Panc1 (cell line): ENCODE results near the gene C3orf38.

ENCODE experiments used
- POLR2AphosphoS5 ChIP-seq: IDR thresholded peaks from 2 replicates; pipeline ENCODE4 v1.6.1; 2012; ENCODE audit warnings: mild to moderate bottlenecking, low read depth, low read length, moderate library complexity
- TF ChIP-seq, protein P1 (sequence below): fragments of 450-650 bp; IDR thresholded peaks from 2 replicates; pipeline ENCODE4 v1.5.1; 2017; ENCODE audit warnings: mild to moderate bottlenecking

DNA sequence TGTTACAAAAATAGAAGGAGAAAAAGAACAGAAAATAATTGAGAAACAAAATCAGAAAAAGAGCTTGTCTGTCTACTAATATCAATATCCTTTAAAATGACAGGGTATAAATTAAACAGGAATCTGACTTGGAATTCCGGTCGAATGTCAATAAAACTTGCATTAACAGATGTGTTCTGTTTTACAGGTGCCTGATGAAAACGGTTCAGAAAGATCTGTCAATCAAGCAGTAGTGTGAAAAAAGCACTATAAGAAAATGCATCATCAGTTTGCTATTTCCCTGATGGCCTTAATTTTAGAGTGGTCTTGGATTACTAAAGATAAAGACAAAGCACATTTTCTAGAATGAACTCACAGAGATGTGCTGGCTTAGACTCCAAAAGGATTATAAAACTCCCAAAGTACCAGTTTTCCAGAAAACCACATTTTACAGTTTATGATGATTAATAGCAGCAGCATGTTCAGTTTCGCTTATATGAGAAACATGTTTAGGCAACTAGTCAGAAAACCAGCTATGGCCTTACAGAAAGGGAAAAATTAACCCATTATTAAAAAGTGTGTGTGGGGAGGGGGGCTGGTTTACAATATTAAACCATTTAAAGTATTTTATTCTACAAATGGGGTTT is 8.2 kb upstream of the C3orf38 start:
- TF ChIP-seq, protein P1, sequence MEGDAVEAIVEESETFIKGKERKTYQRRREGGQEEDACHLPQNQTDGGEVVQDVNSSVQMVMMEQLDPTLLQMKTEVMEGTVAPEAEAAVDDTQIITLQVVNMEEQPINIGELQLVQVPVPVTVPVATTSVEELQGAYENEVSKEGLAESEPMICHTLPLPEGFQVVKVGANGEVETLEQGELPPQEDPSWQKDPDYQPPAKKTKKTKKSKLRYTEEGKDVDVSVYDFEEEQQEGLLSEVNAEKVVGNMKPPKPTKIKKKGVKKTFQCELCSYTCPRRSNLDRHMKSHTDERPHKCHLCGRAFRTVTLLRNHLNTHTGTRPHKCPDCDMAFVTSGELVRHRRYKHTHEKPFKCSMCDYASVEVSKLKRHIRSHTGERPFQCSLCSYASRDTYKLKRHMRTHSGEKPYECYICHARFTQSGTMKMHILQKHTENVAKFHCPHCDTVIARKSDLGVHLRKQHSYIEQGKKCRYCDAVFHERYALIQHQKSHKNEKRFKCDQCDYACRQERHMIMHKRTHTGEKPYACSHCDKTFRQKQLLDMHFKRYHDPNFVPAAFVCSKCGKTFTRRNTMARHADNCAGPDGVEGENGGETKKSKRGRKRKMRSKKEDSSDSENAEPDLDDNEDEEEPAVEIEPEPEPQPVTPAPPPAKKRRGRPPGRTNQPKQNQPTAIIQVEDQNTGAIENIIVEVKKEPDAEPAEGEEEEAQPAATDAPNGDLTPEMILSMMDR = no peak
- no peak for TF ChIP-seq POLR2AphosphoS5
